Stomach (tissue), 4 donors: ENCODE results near the gene TAC4.

Experiments used
- CTCF ChIP-seq, 7 experiments: fragments of 450-650 bp in 4 of 7; fragments of 200-600 bp in 3 of 7; sonication (generic) in 3 of 7; IDR thresholded peaks; one replicate each; pipeline ENCODE4 v1.5.1; 2016 to 2019; ENCODE audit warnings: antibody characterized with exemption in 7 of 7, control low read depth in 2 of 7, mild to moderate bottlenecking in 1 of 7
- POLR2A ChIP-seq, 4 donors: fragments of 450-650 bp; IDR thresholded peaks; one replicate each; pipeline ENCODE4 v1.6.1; 2016; ENCODE audit warnings: antibody characterized with exemption in 4 of 4, control low read depth in 2 of 4, mild to moderate bottlenecking in 1 of 4, moderate library complexity in 1 of 4
- POLR2AphosphoS5 ChIP-seq, 3 donors: sonication (generic); formaldehyde crosslinking; IDR thresholded peaks; one replicate each; pipeline ENCODE4 v1.6.1; 2016; ENCODE audit warnings: antibody characterized with exemption in 3 of 3

- TF ChIP-seq POLR2AphosphoS5 (IDR thresholded peaks at IDR 0.05) (peak in 1 of 3 donors; percentile 23), CTCF (IDR thresholded peaks at IDR 0.05) (no peak), POLR2A (IDR thresholded peaks at IDR 0.05) (no peak)
Measured at GRCh38 chr17:49845321-49845720, 2.5 kb downstream of the TAC4 start.
